H54 (cell line): ENCODE measurements around the gene SSBP2.

Experiments used
- DNase-seq: peaks from one replicate; pipeline ENCODE4 v3.0.0; 2011; ENCODE audit warnings: low spot score, mixed read lengths; ENCODE audit not compliant: insufficient read length
- FAIRE-seq: peaks from 3 replicates; lab custom pipeline; 2011; peaks lifted over from hg19 to GRCh38; lab: Jason Lieb, UNC
- POLR2A ChIP-seq: IDR thresholded peaks from 2 replicates; pipeline ENCODE4 v1.6.1; 2011; ENCODE audit warnings: low read depth, mild to moderate bottlenecking, low read length

Gene SSBP2

DNA sequence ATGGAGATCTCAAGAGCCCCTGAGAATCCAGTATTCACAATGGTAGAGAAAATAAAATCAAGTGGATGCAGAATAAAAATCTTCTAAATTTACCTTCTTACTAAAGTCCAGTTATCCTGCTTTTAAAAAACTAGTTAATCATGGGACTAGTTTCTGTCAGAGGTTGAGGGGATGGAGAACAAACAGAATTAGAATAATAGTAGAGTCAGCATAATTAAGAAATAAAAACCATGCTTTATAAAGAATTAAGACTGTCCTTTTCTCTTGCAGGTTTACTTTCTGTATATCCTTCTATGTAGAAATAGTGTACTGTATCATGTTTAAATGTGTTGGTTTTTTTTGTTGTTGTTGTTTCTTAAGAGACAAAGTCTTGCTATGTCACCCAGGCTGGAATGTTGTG lies 380.0 kb downstream of the SSBP2 start:
- no peak for TF ChIP-seq POLR2A
- FAIRE-seq (no peak), DNase-seq (no peak)

- FAIRE-seq (no peak), DNase-seq (no peak)
- TF ChIP-seq POLR2A: no peak
Observed at GRCh38 chr5:81365541-81365940, 385.4 kb downstream of the SSBP2 start.

DNA sequence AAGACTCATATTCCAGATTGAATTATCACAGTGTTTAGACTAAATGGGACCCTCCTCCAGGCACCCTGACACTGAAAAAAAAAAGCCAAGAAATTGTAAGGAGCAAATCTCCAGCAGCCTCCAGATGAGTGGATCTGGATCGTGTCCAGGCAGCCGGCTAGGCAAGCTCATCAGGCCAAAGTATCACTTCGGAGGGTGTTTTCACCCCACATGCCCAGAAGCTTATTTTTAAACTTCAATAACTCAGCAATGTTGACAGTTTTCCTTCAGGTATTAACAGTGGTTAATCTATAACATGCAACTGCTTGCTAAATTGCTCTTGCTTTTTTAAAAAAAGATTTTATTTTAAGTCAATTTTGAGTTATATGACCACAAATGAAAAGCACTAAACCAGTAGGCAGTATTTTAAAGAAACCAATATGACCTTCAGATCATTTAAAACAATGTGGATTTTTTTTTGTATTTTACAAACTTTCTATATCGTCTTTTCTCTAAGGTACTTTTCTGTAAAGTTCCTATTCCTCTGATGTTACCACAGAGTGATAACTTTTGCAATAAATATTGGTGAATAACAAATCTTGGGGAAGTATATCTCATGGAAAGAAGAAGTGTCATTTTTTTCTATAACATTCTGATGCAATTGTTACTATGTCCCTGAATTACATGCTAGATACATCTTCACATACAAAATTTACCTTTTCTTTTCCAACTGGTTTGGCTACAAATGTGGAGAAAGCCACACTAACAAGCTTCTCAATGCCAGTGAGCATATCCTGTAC lies 387.6 kb downstream of the SSBP2 start:
- TF ChIP-seq POLR2A: no peak
- no peak for DNase-seq
- no peak for FAIRE-seq
